Erythroblast (primary cell): ENCODE data around the gene ARL2.

Experiments used
- GATA1 ChIP-seq: IDR thresholded peaks from 2 replicates; pipeline ENCODE4 v1.6.1; 2011; ENCODE audit warnings: low read depth, mild to moderate bottlenecking, control low read depth, low read length, moderate library complexity
- POLR2A ChIP-seq: IDR thresholded peaks from 2 replicates; pipeline ENCODE4 v1.6.1; 2011; ENCODE audit warnings: mild to moderate bottlenecking, low read length

- no peak for TF ChIP-seq POLR2A
- TF ChIP-seq GATA1: no peak
Measured at GRCh38 chr11:65042891-65043290, 28.9 kb downstream of the ARL2 start.
